H9 (cell line): ENCODE measurements around the gene TNFSF13B. TPM values are rescaled to one million over a fixed set of nuclear protein-coding genes. Genes with fewer than 3 reads are reported as not detected.

Experiments used
- DNase-seq: peaks from one replicate; pipeline ENCODE4 v3.0.0-alpha.2; 2017
- H2AFZ ChIP-seq: one replicate; pipeline ENCODE4 v1.6.1; 2013; ENCODE audit warnings: mild to moderate bottlenecking, low read length, control low read depth, moderate library complexity
- H2AK5ac ChIP-seq: 2 replicates; pipeline ENCODE4 v1.6.1; 2013; ENCODE audit warnings: low read length, control low read depth, mixed read lengths; ENCODE audit not compliant: insufficient read length
- H2BK120ac ChIP-seq: one replicate; pipeline ENCODE4 v1.6.1; 2013; ENCODE audit warnings: low read depth, mild to moderate bottlenecking, low read length, control low read depth, inconsistent platforms; ENCODE audit not compliant: poor library complexity, severe bottlenecking
- H2BK12ac ChIP-seq: 2 replicates; pipeline ENCODE4 v1.6.1; 2013; ENCODE audit warnings: low read length, control low read depth, mixed read lengths, low read depth; ENCODE audit not compliant: insufficient read length
- H2BK15ac ChIP-seq: 2 replicates; pipeline ENCODE4 v1.6.1; 2013; ENCODE audit warnings: low read depth, low read length, control low read depth
- H2BK20ac ChIP-seq: one replicate; pipeline ENCODE4 v1.6.1; 2013; ENCODE audit warnings: low read depth, mild to moderate bottlenecking, low read length, control low read depth, inconsistent platforms; ENCODE audit not compliant: poor library complexity, severe bottlenecking
- H2BK5ac ChIP-seq: 2 replicates; pipeline ENCODE4 v1.6.1; 2013; ENCODE audit warnings: low read length, control low read depth, mixed read lengths; ENCODE audit not compliant: insufficient read length
- H3K14ac ChIP-seq: 2 replicates; pipeline ENCODE4 v1.6.1; 2013; ENCODE audit warnings: low read length, control low read depth; ENCODE audit not compliant: insufficient read depth
- H3K18ac ChIP-seq: 2 replicates; pipeline ENCODE4 v1.6.1; 2013; ENCODE audit warnings: low read depth, mild to moderate bottlenecking, mixed read lengths, low read length, control low read depth; ENCODE audit not compliant: insufficient read length
- H3K23ac ChIP-seq: 2 replicates; pipeline ENCODE4 v1.6.1; 2013; ENCODE audit warnings: low read length, control low read depth, mixed read lengths, low read depth; ENCODE audit not compliant: insufficient read length
- H3K23me2 ChIP-seq: 2 replicates; pipeline ENCODE4 v1.6.1; 2013; ENCODE audit warnings: low read depth, mild to moderate bottlenecking, mixed read lengths, low read length, control low read depth; ENCODE audit not compliant: insufficient read length, poor library complexity, severe bottlenecking
- H3K27ac ChIP-seq: 2 replicates; pipeline ENCODE4 v1.5.1; 2013; ENCODE audit warnings: low read length, control low read depth, mixed read lengths, low read depth; ENCODE audit not compliant: insufficient read length
- H3K27me3 ChIP-seq: 2 replicates; pipeline ENCODE4 v1.6.1; 2013; ENCODE audit warnings: low read length, control low read depth, inconsistent platforms; ENCODE audit not compliant: insufficient read depth
- H3K4ac ChIP-seq: 2 replicates; pipeline ENCODE4 v1.6.1; 2013; ENCODE audit warnings: low read depth, mild to moderate bottlenecking, control low read depth, inconsistent platforms, low read length, moderate library complexity
- H3K4me1 ChIP-seq: 2 replicates; pipeline ENCODE4 v1.6.1; 2013; ENCODE audit warnings: low read length, control low read depth, inconsistent platforms; ENCODE audit not compliant: insufficient read depth
- H3K4me2 ChIP-seq: 2 replicates; pipeline ENCODE4 v1.6.1; 2013; ENCODE audit warnings: low read length, control low read depth, mixed read lengths; ENCODE audit not compliant: insufficient read length, insufficient read depth
- H3K56ac ChIP-seq: 2 replicates; pipeline ENCODE4 v1.6.1; 2013; ENCODE audit warnings: low read depth, mild to moderate bottlenecking, mixed read lengths, low read length, control low read depth; ENCODE audit not compliant: insufficient read length
- H3K79me1 ChIP-seq: 2 replicates; pipeline ENCODE4 v1.6.1; 2013; ENCODE audit warnings: low read depth, mild to moderate bottlenecking, moderate library complexity, low read length, control low read depth, inconsistent platforms; ENCODE audit not compliant: insufficient read depth, poor library complexity, severe bottlenecking
- H3K79me2 ChIP-seq: 2 replicates; pipeline ENCODE4 v1.6.1; 2013; ENCODE audit warnings: low read length, control low read depth, inconsistent platforms; ENCODE audit not compliant: insufficient read depth
- H3K9ac ChIP-seq: 2 replicates; pipeline ENCODE4 v1.6.1; 2013; ENCODE audit warnings: low read length, control low read depth, mixed read lengths; ENCODE audit not compliant: insufficient read length; ENCODE audit errors: extremely low read depth
- H3K9me3 ChIP-seq: one replicate; pipeline ENCODE4 v1.6.1; 2013; ENCODE audit warnings: low read depth, low read length, inconsistent platforms; ENCODE audit not compliant: control insufficient read depth
- H3T11ph ChIP-seq: one replicate; pipeline ENCODE4 v1.6.1; 2013; ENCODE audit warnings: mild to moderate bottlenecking, low read length, control low read depth, inconsistent platforms
- H4K20me1 ChIP-seq: one replicate; pipeline ENCODE4 v1.6.1; 2013; ENCODE audit not compliant: control insufficient read depth, insufficient read length, insufficient read depth
- H4K5ac ChIP-seq: 2 replicates; pipeline ENCODE4 v1.6.1; 2013; ENCODE audit warnings: low read depth, mild to moderate bottlenecking, mixed read lengths, low read length, control low read depth; ENCODE audit not compliant: insufficient read length
- H4K8ac ChIP-seq: replicated peaks from 2 replicates; pipeline ENCODE4 v1.6.1; 2013; ENCODE audit warnings: low read length, control low read depth, mixed read lengths, low read depth; ENCODE audit not compliant: insufficient read length
- H4K91ac ChIP-seq: 2 replicates; pipeline ENCODE4 v1.6.1; 2013; ENCODE audit warnings: low read depth, mild to moderate bottlenecking, moderate library complexity, mixed read lengths, low read length, control low read depth; ENCODE audit not compliant: insufficient read length
- H3K27ac Mint-ChIP-seq, 3 experiments: 2 replicates in 2 of 3; 3 replicates in 1 of 3; pipeline ENCODE4 v1.8.0; 2020 to 2021; ENCODE audit warnings: mixed read lengths in 3 of 3, mild to moderate bottlenecking in 1 of 3, moderate library complexity in 1 of 3
- H3K27me3 Mint-ChIP-seq: 2 replicates; pipeline ENCODE4 v1.8.0; 2021; ENCODE audit warnings: low read depth, mild to moderate bottlenecking, moderate library complexity, mixed read lengths
- H3K36me3 Mint-ChIP-seq, 3 experiments: 2 replicates in 2 of 3; 3 replicates in 1 of 3; pipeline ENCODE4 v1.8.0; 2020 to 2021; ENCODE audit warnings: low read depth in 3 of 3, mixed read lengths in 3 of 3; ENCODE audit not compliant: insufficient read depth in 1 of 3
- H3K4me1 Mint-ChIP-seq, 2 experiments: 2 replicates each; pipeline ENCODE4 v1.8.0; 2020; ENCODE audit warnings: mixed read lengths in 2 of 2
- H3K4me3 Mint-ChIP-seq, 2 experiments: 2 replicates in 1 of 2; 3 replicates in 1 of 2; pipeline ENCODE4 v1.8.0; 2020 to 2021; ENCODE audit warnings: mild to moderate bottlenecking in 2 of 2, mixed read lengths in 2 of 2, moderate library complexity in 1 of 2
- H3K9me3 Mint-ChIP-seq, 2 experiments: 2 replicates in 1 of 2; 3 replicates in 1 of 2; pipeline ENCODE4 v1.8.0; 2020; ENCODE audit warnings: mild to moderate bottlenecking in 2 of 2, mixed read lengths in 2 of 2, moderate library complexity in 1 of 2
- WGBS: extraction: QIAGEN DNeasy Blood & Tissue Kit; methylation state at CpG from one replicate; pipeline ENCODE4 v1.1.7; 2013; ENCODE audit warnings: missing lambda C conversion rate, low lambda C conversion rate, mixed read lengths; ENCODE audit not compliant: insufficient read length; ENCODE audit errors: extremely low coverage; 5-methylcytosine and 5-hydroxymethylcytosine counted together
- total RNA-seq: library from RNA; stranded (reverse); gene quantifications from 2 replicates; pipeline ENCODE4 v1.2.1, GENCODE V29; 2021
- TF ChIP-seq, protein P1 (sequence below): fragments of 200-600 bp; sonication (generic); conservative IDR thresholded peaks from 3 replicates; pipeline ENCODE4 v1.8.0; 2021; ENCODE audit warnings: antibody characterized with exemption, mild to moderate bottlenecking

Gene TNFSF13B
- total RNA-seq, 1 experiment from 2014 or later, result 0.31 TPM

DNA sequence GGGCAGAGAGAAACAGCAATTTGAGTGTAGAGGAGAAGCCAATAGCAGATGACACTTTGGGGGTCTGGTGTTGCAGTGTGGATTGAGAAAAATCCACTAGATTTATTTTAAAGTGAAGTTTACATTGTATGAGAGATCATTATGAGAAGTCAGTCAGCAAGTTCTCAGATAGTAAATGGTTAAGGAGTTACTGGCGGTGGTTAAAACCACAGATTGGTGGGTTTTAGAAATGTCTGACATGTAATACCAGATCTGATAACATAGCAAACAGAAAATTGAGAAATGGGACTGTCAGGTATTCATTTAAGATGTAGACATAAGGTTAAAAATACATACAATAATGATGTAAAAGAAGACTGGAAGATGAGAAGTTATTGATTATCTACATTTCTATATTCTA is 44.1 kb upstream of the TNFSF13B start:
- Mint-ChIP-seq H3K36me3 (peaks cover 0 to 5% (median 0%) of the 10 kb centered on the region in 3 experiments; a peak in 2 of 7 replicates), H3K9me3 (no peaks in the 10 kb centered on the region), H3K27me3 (no peaks in the 10 kb centered on the region), H3K4me3 (no peak overlapping the region), H3K27ac (no peak overlapping the region), H3K4me1 (peaks cover 0 to 2% of the 10 kb centered on the region in 2 experiments; a peak in 1 of 4 replicates)
- no peak overlapping the region for H3K18ac ChIP-seq
- peaks cover 3% of the 10 kb centered on the region for H3K79me1 ChIP-seq
- H4K91ac ChIP-seq, result no peak overlapping the region
- H3K9me3 ChIP-seq, result no peaks in the 10 kb centered on the region
- no peak overlapping the region for H3K56ac ChIP-seq
- H2AFZ ChIP-seq, result no peak overlapping the region
- H3K27me3 ChIP-seq, result no peaks in the 10 kb centered on the region
- no peaks in the 10 kb centered on the region for H4K20me1 ChIP-seq
- no peak for DNase-seq
- H3K9ac ChIP-seq, result no peak overlapping the region
- H2BK15ac ChIP-seq, result no peak overlapping the region
- no peak overlapping the region for H3K27ac ChIP-seq
- no peak overlapping the region for H3K4ac ChIP-seq
- H2BK5ac ChIP-seq, result no peak overlapping the region
- no peak overlapping the region for H3K14ac ChIP-seq
- H3K79me2 ChIP-seq, result peaks cover 2% of the 10 kb centered on the region; the same call in 1 of the 2 replicates
- no peaks in the 10 kb centered on the region for H3K4me1 ChIP-seq
- no peak overlapping the region for H2BK120ac ChIP-seq
- H4K5ac ChIP-seq, result no peak overlapping the region
- TF ChIP-seq, protein P1, sequence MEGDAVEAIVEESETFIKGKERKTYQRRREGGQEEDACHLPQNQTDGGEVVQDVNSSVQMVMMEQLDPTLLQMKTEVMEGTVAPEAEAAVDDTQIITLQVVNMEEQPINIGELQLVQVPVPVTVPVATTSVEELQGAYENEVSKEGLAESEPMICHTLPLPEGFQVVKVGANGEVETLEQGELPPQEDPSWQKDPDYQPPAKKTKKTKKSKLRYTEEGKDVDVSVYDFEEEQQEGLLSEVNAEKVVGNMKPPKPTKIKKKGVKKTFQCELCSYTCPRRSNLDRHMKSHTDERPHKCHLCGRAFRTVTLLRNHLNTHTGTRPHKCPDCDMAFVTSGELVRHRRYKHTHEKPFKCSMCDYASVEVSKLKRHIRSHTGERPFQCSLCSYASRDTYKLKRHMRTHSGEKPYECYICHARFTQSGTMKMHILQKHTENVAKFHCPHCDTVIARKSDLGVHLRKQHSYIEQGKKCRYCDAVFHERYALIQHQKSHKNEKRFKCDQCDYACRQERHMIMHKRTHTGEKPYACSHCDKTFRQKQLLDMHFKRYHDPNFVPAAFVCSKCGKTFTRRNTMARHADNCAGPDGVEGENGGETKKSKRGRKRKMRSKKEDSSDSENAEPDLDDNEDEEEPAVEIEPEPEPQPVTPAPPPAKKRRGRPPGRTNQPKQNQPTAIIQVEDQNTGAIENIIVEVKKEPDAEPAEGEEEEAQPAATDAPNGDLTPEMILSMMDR, result no peak
- no peak overlapping the region for H3K23ac ChIP-seq
- H2BK20ac ChIP-seq, result no peak overlapping the region
- no peak overlapping the region for H4K8ac ChIP-seq
- no peaks in the 10 kb centered on the region for H3K23me2 ChIP-seq
- no peak overlapping the region for H3T11ph ChIP-seq
- H3K4me2 ChIP-seq, result no peak overlapping the region
- no peak overlapping the region for H2BK12ac ChIP-seq
- WGBS, result no CpG with 5 or more reads among the region's 1 CpG
- no peak overlapping the region for H2AK5ac ChIP-seq
